ENCODE data around the gene NXPE2. TPM values are rescaled to one million over a fixed set of nuclear protein-coding genes. Genes with fewer than 3 reads are reported as not detected.

The NXPE2 gene
- polyA plus RNA-seq, 1 experiment = 0.04 TPM

DNA sequence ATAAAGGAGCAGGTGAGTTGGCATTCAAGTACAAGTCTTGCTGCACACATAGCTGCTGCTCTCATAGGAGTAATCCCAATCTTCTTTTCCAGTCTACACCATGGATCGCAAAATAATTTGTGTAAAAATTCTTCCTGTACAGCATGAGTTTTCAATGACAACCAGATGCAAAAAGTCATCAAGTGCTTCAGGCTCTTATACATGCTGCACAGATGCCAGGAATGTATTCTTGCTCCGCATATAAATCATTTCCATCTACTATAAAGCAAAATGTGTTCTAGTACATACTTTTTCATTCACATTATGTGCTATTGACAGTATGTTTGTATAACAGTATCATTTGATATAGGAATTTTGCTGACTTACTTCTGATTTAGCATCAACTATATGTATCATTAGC, 35.4 kb downstream of the NXPE2 start:
- ChIA-PET CTCF (no interaction called here), POLR2A (no interaction called here)

DNA sequence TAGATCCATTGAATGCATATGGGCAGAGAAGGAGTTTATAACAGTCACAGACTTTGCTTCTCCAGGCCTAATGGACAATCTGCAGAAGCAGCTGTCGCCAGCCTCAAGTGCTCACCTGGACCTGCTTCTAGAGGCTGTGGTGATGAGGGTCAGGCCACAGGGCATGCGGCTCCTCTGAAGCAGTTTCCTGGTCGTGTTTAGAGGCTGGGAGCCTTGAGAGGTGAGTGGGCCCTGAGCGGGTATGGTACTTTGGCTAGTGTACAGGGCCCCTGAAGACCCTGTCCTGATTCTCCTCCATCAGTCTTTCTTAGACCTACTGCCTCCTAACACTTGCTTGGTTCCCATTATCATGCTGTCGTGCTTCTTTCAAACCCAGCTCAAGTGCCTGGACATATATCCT, 41.2 kb downstream of the NXPE2 start:
- H3K4me3 ChIP-seq (ENCODE audit: low read depth, low read length) = no peak overlapping the region
- TF ChIP-seq, protein P1, sequence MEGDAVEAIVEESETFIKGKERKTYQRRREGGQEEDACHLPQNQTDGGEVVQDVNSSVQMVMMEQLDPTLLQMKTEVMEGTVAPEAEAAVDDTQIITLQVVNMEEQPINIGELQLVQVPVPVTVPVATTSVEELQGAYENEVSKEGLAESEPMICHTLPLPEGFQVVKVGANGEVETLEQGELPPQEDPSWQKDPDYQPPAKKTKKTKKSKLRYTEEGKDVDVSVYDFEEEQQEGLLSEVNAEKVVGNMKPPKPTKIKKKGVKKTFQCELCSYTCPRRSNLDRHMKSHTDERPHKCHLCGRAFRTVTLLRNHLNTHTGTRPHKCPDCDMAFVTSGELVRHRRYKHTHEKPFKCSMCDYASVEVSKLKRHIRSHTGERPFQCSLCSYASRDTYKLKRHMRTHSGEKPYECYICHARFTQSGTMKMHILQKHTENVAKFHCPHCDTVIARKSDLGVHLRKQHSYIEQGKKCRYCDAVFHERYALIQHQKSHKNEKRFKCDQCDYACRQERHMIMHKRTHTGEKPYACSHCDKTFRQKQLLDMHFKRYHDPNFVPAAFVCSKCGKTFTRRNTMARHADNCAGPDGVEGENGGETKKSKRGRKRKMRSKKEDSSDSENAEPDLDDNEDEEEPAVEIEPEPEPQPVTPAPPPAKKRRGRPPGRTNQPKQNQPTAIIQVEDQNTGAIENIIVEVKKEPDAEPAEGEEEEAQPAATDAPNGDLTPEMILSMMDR (IDR thresholded peaks at IDR 0.05; ENCODE audit: insufficient read depth, low read depth, low read length) = no peak
- ChIA-PET CTCF (no interaction called here), POLR2A (no interaction called here)
- H3K36me3 ChIP-seq (ENCODE audit: control insufficient read depth, insufficient read depth, low read length) = no peaks in the 10 kb centered on the region
- no peaks in the 10 kb centered on the region for H3K27me3 ChIP-seq (ENCODE audit: control insufficient read depth, insufficient read depth, low read length)
- no peak for DNase-seq (ENCODE audit: low read depth)

More for the DNA sequence above, 35.4 kb downstream of the NXPE2 start:
- Histone ChIP-seq H3K4me3 (ENCODE audit: low read depth, low read length) (no peak overlapping the region), H3K36me3 (ENCODE audit: control insufficient read depth, insufficient read depth, low read length) (no peaks in the 10 kb centered on the region), H3K27me3 (ENCODE audit: control insufficient read depth, insufficient read depth, low read length) (no peaks in the 10 kb centered on the region)
- TF ChIP-seq, protein P1 (IDR thresholded peaks at IDR 0.05; ENCODE audit: insufficient read depth, low read depth, low read length) = no peak
- DNase-seq (ENCODE audit: low read depth) = no peak

DNA sequence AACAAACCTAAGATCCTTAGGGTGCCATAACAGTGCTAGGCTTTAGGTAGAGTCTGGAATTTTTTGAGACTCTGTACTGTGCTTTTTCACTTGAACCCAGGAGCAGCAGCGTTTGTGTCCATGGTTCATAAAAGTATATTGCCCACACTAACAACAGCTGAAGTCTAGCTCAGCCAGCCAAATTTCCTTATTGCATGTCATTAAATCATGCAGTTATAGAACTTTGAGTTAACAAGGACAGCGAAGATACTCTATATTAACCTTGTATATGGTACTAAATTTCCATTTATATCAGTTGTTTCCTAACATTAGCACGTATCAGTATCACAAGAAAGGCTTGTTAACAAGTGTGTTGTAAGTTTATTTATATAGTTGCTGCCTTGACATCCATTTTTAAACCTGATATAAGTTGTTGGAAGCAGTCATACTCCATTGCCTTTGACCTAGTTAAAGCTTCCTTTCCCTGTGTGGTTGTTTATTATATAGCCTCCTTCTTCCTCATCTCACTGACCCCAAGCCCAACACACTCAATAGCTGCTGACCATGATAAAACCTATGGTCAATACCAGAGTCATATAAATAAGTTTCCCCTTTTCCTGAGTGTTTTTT, 46.7 kb downstream of the NXPE2 start:
- ChIA-PET CTCF (interaction anchor here (0.6 kb wide), 1 partner anchor 16 kb away, joined by 5 read pairs; no protein-coding TSS in a partner anchor), POLR2A (no interaction called here)
- no peak for DNase-seq (ENCODE audit: low read depth)
- no peaks in the 10 kb centered on the region for H3K36me3 ChIP-seq (ENCODE audit: control insufficient read depth, insufficient read depth, low read length)
- no peak overlapping the region for H3K4me3 ChIP-seq (ENCODE audit: low read depth, low read length)
- no peaks in the 10 kb centered on the region for H3K27me3 ChIP-seq (ENCODE audit: control insufficient read depth, insufficient read depth, low read length)
- TF ChIP-seq, protein P1 (IDR thresholded peaks at IDR 0.05; ENCODE audit: insufficient read depth, low read depth, low read length) = no peak

DNA sequence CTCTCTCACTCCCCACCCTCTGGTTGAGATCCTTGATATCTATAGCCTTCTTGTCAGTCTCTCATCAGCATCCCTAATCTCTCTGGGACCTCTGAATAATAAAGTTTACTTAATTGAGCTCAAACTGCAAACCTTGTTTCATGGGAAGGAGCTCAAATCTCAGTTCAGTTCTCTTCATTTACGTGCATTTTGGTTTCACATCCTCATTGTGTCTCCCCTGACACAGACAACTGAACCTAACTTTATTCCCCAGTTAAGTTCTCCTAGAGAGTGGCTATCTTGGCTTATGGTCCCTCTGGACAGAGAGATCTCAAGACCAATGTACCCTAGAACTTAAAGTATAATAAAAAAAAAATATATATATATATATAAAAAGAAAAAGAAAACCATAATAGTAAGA, 47.3 kb downstream of the NXPE2 start:
- TF ChIP-seq, protein P1 (IDR thresholded peaks at IDR 0.05; ENCODE audit: insufficient read depth, low read depth, low read length) = no peak
- no peak for DNase-seq (ENCODE audit: low read depth)
- no peak overlapping the region for H3K4me3 ChIP-seq (ENCODE audit: low read depth, low read length)
- POLR2A ChIA-PET = no interaction called here
- no peaks in the 10 kb centered on the region for H3K27me3 ChIP-seq (ENCODE audit: control insufficient read depth, insufficient read depth, low read length)
- no peaks in the 10 kb centered on the region for H3K36me3 ChIP-seq (ENCODE audit: control insufficient read depth, insufficient read depth, low read length)
- CTCF ChIA-PET = no interaction called here

DNA sequence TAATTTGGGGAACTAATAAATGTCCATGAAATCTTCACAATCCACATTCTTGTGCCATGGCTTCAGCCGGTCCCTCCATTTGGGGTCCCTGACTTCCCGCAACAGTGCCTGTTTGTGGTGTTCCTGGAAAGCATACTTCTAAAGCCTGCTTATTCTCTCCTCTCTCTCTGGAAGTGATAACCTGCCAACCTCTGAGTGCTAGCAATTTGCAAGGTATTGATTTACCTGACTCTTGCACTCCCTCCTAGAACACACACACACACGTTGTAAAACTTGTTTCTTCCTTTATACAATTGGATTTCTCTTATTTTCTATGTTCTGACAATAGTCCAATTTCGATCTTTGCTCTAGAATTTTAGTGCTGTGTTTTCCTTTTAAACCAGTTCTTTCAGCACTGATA, 58.5 kb downstream of the NXPE2 start:
- no peak overlapping the region for H3K4me3 ChIP-seq (ENCODE audit: low read depth, low read length)
- DNase-seq (ENCODE audit: low read depth) = no peak
- TF ChIP-seq, protein P1 (IDR thresholded peaks at IDR 0.05; ENCODE audit: insufficient read depth, low read depth, low read length) = no peak
- no peaks in the 10 kb centered on the region for H3K27me3 ChIP-seq (ENCODE audit: control insufficient read depth, insufficient read depth, low read length)
- ChIA-PET CTCF (no interaction called here), POLR2A (no interaction called here)
- no peaks in the 10 kb centered on the region for H3K36me3 ChIP-seq (ENCODE audit: control insufficient read depth, insufficient read depth, low read length)
